ENCODE results near the gene NDFIP1.

DNA sequence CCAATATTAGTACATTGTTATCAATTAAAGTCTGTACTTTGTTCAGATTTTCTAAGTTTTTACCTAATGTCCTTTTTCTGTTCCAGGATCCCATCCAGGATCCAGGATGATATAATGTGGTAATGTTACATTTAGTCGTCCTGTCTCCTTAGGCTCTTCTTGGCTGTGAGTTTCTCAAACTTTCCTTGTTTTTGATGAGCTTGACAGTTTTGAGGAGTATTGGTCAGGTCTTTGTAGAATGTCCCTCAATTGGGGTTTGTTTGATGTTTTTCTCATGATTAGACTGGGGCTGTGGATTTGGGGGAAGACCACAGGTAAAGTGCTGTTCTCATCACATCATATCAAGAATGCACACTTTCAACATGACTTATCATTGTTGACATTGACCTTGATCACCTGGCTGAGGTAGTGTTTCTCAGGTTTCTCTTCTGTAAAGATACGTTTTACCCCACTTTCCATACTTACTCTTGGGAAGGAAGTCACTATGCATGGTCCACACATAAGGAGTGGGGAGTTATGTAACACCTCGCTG lies 9.6 kb downstream of the NDFIP1 start:
- TF ChIP-seq, protein P1, sequence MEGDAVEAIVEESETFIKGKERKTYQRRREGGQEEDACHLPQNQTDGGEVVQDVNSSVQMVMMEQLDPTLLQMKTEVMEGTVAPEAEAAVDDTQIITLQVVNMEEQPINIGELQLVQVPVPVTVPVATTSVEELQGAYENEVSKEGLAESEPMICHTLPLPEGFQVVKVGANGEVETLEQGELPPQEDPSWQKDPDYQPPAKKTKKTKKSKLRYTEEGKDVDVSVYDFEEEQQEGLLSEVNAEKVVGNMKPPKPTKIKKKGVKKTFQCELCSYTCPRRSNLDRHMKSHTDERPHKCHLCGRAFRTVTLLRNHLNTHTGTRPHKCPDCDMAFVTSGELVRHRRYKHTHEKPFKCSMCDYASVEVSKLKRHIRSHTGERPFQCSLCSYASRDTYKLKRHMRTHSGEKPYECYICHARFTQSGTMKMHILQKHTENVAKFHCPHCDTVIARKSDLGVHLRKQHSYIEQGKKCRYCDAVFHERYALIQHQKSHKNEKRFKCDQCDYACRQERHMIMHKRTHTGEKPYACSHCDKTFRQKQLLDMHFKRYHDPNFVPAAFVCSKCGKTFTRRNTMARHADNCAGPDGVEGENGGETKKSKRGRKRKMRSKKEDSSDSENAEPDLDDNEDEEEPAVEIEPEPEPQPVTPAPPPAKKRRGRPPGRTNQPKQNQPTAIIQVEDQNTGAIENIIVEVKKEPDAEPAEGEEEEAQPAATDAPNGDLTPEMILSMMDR (IDR thresholded peaks at IDR 0.05 in 2 of 3, conservative IDR thresholded peaks at IDR 0.05 in 1 of 3; ENCODE audit: borderline replicate concordance in 1 of 3, insufficient read depth in 1 of 3, low read depth in 2 of 3, low read length in 2 of 3) = no peak
- TF ChIP-seq, protein P2, sequence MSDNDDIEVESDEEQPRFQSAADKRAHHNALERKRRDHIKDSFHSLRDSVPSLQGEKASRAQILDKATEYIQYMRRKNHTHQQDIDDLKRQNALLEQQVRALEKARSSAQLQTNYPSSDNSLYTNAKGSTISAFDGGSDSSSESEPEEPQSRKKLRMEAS (IDR thresholded peaks at IDR 0.05) = no peak
- TF ChIP-seq, protein P3, sequence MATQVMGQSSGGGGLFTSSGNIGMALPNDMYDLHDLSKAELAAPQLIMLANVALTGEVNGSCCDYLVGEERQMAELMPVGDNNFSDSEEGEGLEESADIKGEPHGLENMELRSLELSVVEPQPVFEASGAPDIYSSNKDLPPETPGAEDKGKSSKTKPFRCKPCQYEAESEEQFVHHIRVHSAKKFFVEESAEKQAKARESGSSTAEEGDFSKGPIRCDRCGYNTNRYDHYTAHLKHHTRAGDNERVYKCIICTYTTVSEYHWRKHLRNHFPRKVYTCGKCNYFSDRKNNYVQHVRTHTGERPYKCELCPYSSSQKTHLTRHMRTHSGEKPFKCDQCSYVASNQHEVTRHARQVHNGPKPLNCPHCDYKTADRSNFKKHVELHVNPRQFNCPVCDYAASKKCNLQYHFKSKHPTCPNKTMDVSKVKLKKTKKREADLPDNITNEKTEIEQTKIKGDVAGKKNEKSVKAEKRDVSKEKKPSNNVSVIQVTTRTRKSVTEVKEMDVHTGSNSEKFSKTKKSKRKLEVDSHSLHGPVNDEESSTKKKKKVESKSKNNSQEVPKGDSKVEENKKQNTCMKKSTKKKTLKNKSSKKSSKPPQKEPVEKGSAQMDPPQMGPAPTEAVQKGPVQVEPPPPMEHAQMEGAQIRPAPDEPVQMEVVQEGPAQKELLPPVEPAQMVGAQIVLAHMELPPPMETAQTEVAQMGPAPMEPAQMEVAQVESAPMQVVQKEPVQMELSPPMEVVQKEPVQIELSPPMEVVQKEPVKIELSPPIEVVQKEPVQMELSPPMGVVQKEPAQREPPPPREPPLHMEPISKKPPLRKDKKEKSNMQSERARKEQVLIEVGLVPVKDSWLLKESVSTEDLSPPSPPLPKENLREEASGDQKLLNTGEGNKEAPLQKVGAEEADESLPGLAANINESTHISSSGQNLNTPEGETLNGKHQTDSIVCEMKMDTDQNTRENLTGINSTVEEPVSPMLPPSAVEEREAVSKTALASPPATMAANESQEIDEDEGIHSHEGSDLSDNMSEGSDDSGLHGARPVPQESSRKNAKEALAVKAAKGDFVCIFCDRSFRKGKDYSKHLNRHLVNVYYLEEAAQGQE (IDR thresholded peaks at IDR 0.05; ENCODE audit: low read depth) = no peak
- TF ChIP-seq SIN3A (IDR thresholded peaks at IDR 0.05; ENCODE audit: low read depth) = no peak
- TF ChIP-seq, protein P4, sequence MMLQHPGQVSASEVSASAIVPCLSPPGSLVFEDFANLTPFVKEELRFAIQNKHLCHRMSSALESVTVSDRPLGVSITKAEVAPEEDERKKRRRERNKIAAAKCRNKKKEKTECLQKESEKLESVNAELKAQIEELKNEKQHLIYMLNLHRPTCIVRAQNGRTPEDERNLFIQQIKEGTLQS (IDR thresholded peaks at IDR 0.05) = no peak
- no peak for TF ChIP-seq POLR2A (IDR thresholded peaks at IDR 0.05; ENCODE audit: borderline replicate concordance, extremely low read depth, insufficient read depth, insufficient read length)
- TF ChIP-seq RAD21 (IDR thresholded peaks at IDR 0.05; ENCODE audit: low read depth) = no peak
- no peak for TF ChIP-seq CBX3 (IDR thresholded peaks at IDR 0.05; ENCODE audit: low read depth)
- TF ChIP-seq EZH2 (IDR thresholded peaks at IDR 0.05) = no peak
- no peak for TF ChIP-seq YY1 (IDR thresholded peaks at IDR 0.05; ENCODE audit: extremely low read depth, insufficient replicate concordance, low read depth, low read length)
- TF ChIP-seq, protein P5, sequence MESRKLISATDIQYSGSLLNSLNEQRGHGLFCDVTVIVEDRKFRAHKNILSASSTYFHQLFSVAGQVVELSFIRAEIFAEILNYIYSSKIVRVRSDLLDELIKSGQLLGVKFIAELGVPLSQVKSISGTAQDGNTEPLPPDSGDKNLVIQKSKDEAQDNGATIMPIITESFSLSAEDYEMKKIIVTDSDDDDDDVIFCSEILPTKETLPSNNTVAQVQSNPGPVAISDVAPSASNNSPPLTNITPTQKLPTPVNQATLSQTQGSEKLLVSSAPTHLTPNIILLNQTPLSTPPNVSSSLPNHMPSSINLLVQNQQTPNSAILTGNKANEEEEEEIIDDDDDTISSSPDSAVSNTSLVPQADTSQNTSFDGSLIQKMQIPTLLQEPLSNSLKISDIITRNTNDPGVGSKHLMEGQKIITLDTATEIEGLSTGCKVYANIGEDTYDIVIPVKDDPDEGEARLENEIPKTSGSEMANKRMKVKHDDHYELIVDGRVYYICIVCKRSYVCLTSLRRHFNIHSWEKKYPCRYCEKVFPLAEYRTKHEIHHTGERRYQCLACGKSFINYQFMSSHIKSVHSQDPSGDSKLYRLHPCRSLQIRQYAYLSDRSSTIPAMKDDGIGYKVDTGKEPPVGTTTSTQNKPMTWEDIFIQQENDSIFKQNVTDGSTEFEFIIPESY (IDR thresholded peaks at IDR 0.05; ENCODE audit: extremely low read depth, insufficient replicate concordance, low read length) = no peak
- TF ChIP-seq EGR1 (IDR thresholded peaks at IDR 0.05; ENCODE audit: low read depth) = no peak

Measured in HCT116 (cell line).